ENCODE measurements around the gene LMTK2. TPM values are rescaled to one million over a fixed set of nuclear protein-coding genes. Genes with fewer than 3 reads are reported as not detected.

LMTK2 gene
- total RNA-seq, 1 experiment from 2014 or later: 26.8 TPM

DNA sequence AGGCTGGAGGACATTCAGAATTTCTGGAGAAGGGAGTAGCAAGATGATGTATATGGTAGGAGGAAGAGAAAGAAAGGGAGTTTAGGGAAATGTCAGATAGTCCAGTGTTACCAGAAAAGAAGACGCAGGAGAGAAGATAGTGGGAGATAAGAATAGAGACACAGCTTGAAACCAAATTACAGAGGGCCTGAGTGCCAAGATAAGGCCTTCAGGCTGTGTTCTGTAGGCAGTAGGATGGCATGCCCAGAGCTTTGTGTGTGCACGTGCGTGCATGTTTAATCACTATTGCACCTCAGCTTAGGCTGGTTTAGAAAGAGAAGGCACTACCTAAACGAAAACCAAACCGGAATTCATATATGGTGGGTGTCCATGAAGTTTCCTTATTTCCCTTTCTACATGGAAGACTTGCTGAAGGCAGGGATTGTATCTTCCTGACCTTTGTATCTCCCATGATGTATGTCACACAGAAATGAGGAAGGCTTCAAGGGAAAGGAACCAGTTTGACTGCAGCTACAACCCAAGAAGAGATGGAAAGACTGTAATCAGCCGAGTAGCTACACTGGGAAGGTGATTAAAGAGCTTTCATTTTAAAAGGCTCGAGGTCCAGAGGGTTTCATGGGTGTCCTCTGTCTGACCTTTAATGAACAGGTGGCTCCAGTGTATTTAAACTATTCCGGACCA, 68.7 kb downstream of the LMTK2 start:
- DNase-seq (ENCODE audit: low spot score): no peak

DNA sequence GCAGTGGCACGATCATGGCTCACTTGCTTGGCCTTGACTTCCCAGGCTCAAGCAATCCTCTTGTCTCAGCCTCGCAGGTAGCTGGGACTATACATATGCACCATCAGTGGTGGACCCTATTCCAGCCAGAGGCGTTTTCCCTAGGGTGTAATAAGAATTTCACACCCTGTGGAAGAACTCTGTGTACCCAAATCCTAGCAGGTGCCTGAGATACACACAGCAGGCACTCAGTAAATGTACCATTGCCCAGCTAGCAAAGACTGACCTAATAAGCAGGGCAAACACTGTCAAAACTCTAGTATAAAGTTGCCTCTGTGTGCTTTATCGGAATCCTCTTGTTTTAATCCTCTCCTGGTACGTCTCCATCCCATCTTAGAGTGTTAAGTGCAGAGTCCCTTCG, 70.9 kb downstream of the LMTK2 start:
- no peak for DNase-seq (ENCODE audit: low spot score)

DNA sequence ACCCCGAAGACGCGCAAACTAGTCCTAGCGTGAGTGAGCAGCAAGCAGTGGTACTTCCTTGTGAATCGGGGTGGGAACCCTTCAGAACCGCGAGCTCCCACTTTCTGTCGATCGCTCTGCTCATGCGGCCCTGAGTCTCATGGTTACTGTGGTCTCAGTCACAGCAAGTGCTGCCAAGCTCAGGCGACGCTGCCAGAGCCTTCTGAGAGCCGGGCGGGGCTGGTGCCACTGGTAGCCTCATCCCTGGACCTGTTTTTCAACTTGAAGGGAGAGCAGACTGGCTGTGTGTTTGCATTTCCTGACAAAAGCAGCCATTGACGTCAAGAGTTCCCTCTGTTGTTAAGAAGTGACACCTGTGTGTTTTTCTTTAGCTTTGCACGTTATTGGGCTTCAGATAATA, 71.7 kb downstream of the LMTK2 start:
- DNase-seq (ENCODE audit: low spot score): peak; percentile 79

DNA sequence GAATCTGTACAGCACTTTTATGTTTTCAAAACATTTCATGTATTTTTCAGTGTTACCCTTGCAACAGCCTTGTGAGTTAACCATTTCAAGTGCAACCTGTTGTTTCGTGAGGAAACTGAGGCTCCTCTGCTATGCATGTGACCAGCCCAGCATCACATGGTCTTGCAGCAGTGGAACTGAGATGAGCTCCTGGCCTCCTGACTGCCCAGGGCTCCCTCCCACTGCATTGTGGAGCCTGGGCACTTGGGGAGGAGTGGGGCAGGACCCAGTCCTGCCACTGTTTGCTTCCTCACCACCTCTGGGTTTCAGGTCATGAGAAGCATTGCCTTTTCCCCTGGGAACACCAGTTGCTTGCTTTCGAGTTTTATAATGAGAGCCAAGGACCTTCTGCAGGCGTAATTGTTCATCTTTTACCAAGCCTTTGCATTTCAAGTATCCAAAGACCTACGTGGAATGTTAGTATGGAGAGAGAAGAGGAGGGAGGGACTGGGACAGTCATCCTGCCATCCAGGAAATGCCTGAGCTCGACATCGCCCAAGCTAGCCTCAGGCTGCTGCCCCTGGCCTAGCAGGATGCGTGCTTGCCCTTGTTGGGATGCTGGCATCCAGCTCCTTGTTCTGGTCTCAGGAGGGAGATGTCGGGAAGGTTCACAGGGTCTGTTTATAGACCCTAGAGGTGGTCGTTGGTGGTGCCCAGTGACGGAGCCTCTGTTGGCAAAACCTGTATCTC, 72.3 kb downstream of the LMTK2 start:
- no peak for DNase-seq (ENCODE audit: low spot score)

DNA sequence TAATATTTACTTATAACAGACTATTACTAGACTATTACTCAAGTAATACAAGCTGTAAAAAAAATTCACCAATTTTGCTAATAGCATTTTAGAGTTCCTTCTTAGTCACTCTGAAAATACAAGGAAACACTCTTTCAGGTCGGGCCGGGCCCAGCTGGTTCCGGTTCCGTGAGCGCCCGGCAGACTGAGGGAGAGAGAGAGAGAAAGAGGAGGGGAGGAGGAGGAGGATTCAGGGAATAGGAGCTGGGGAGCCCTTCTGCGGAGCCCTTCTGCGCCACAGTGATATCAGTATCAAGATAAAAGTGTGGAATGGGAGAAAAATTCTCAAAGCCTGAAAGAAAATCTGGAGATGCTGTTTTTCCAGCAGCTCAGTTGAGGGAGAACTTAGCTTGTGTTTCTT, 74.1 kb downstream of the LMTK2 start:
- DNase-seq (ENCODE audit: low spot score): no peak

DNA sequence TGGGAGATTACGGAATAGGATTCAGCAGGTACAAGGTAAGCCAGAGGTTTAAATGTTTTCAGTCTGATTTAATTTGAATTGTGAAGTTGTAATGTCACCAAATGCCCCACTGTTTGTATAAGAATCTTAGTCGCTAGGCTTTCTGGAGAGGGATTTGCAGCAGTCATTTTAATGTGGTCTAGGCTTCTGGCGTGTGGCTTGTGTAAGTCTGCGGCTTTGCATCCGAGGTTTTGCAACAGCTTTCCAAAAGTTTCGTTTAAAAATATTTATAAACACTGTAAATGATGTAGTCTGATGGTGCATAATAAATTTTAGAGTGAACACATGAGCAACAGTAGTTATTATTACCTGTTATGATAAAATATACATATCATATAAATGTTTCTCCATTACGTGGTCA, 78.4 kb downstream of the LMTK2 start:
- no peak for DNase-seq (ENCODE audit: low spot score)

DNA sequence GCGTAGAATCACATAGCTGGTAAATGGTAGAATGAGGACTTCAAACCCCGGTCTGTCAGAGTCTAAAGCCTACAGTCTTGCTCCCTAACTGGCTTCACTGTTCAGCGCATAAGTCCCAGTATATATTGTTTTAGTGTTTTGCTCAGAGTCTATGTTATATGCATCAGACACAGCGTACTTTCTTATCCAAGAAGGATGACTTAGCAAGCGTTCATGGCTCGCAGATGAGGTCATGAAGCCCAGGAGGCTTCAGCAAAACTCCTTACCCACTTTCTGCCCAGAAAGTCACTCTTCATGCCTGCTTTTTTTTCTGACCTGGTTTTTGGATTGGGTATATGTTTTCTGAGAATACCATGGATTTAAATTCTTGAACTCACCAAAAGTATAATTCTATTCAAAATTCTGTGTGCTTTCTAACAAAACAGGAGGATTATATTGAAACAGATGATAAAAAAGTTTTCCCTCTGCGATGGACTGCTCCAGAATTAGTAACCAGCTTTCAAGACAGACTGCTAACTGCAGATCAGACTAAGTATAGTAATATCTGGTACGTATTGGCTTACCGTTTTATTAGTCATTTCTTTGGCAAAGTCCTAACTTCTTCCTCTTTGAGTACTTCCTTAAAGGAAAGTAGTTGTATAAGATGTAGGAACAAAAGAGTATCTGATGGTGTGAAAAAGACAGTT, 79.9 kb downstream of the LMTK2 start:
- DNase-seq (ENCODE audit: low spot score): no peak

DNA sequence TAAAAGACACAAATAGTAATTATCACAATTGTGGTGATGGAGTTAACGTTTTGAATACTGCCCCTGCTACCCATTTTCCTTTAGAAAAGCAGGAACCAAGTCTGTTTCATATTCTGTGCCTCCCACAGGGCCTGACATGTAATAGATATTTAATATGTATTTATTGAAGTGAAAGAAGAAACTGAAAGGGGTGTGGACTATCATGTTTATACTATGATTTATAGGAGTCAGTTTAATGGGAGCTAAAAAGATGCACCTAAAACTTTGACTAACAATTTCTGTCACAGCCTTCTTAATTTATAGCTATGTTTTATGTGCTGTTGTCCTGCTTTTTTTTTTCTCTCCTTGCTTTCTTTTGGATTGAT, 80.5 kb downstream of the LMTK2 start:
- no peak for DNase-seq (ENCODE audit: low spot score)

DNA sequence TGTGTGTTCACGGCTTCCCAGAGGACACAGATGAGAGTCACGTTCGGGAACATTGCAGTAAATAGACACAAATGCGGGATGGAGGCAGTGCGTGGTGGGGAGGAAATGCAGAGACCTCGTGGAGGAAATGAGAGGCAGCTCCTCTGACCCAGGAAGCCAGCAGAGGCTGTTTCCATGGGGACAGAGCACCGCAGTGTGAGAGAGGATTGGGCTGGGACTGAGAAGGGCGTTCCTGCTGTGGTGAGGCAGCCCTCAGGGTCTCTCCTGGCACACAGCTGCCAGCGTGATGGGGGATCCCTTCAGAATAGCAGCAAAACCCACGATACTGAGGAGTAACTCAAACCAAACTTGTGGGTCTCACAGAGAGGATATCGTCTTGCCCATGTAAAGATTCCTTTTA, 82.9 kb downstream of the LMTK2 start:
- DNase-seq (ENCODE audit: low spot score): no peak

DNA sequence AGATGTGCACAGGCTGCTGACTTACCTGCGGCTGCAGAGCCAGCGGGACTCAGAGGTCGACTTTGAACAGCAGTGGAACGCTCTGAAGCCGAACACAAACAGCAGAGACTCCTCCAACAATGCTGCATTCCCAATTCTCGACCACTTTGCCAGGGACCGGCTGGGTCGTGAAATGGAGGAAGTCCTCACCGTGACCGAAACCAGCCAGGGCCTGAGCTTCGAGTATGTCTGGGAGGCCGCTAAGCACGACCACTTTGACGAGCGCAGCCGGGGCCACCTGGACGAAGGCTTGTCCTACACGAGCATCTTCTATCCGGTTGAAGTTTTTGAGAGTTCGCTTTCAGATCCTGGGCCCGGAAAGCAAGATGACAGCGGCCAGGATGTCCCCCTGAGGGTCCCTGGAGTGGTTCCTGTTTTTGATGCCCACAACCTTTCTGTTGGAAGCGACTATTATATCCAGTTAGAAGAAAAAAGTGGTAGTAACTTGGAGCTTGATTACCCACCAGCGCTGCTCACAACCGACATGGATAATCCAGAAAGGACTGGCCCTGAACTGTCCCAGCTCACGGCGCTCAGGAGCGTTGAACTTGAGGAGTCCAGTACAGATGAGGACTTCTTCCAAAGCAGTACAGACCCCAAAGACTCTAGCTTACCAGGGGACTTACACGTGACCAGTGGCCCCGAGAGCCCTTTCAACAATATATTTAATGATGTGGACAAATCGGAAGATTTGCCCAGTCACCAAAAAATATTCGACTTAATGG, 85.2 kb downstream of the LMTK2 start:
- DNase-seq (ENCODE audit: low spot score): no peak

DNA sequence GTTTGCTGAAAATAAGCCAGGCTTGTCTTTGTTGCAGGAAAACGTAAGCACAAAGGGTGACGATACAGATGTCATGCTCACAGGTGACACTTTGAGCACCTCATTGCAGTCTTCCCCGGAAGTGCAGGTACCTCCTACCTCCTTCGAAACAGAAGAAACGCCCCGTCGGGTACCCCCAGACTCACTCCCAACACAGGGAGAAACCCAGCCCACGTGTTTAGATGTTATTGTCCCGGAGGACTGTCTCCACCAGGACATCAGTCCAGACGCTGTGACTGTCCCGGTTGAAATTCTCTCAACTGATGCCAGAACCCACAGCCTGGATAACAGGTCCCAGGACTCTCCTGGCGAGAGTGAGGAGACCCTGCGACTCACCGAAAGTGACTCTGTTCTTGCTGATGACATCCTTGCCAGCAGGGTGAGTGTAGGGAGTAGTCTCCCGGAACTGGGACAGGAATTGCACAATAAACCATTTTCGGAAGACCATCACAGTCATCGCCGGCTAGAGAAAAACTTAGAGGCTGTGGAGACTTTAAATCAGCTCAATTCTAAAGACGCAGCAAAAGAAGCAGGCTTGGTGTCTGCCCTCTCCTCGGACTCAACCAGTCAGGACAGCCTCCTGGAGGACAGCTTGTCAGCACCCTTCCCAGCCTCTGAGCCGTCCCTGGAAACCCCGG, 86.3 kb downstream of the LMTK2 start:
- DNase-seq (ENCODE audit: low spot score): no peak

DNA sequence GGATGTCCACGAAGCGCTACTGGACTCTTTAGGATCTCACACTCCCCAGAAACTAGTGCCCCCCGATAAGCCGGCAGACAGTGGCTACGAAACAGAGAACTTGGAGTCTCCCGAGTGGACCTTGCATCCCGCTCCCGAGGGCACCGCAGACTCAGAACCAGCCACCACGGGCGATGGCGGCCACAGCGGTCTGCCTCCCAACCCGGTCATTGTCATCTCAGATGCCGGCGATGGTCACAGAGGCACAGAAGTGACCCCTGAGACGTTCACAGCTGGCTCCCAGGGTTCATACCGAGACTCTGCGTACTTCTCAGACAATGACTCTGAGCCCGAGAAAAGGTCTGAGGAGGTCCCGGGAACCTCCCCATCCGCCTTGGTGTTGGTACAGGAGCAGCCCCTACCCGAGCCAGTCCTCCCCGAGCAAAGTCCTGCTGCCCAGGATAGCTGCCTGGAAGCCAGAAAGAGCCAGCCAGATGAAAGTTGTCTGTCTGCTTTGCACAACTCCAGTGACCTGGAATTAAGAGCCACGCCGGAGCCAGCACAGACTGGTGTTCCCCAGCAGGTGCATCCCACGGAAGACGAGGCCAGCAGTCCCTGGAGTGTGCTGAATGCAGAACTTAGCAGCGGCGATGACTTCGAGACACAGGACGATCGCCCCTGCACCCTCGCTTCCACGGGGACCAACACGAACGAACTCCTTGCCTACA, 87.0 kb downstream of the LMTK2 start:
- DNase-seq (ENCODE audit: low spot score): no peak

DNA sequence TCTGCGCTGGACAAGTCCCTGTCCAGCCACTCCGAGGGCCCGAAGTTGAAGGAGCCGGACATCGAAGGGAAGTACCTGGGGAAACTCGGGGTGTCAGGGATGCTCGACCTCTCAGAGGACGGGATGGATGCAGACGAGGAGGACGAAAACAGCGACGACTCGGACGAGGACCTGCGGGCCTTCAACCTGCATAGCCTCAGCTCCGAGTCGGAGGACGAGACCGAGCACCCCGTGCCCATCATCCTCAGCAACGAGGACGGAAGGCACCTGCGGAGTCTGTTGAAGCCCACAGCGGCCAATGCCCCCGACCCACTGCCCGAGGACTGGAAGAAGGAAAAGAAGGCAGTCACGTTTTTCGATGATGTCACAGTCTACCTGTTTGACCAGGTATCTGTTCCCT, 87.5 kb downstream of the LMTK2 start:
- no peak for DNase-seq (ENCODE audit: low spot score)

DNA sequence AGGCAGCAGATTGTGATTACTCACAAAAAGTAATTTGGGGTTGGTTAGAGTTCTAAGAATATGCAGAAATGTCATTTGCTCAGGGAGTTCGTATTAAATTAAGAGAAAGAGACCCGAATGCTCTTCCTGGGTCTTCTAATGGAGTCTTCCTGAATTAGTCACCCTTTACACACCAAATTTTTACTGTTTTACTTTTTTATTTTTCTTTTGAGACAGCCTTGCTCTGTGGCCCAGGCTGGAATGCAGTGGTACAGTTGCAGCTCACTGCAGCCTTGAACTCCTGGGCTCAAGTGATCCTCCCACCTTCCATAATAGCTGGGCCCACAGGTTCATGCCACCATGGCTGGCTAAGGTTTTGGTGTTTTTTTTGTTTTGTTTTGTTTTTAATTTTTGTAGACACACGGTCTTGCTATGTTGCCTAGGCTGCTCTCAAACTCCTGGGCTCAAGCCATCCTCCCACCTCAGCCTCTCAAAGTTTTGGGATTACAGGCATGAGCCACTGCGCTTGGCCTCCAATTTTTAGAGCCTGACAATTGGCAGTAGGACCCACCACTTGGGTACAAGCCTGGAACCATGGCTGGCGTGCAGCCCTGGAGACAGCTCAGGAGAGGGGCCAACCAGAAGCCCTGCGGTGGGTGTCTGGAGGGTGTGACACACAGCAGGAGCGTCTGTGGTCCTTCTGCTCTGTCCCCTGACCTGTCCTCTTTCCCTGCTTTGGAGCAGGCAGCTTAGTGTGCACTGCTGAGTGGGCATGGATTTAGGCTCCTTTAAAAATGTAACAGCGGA, 88.2 kb downstream of the LMTK2 start:
- no peak for DNase-seq (ENCODE audit: low spot score)

DNA sequence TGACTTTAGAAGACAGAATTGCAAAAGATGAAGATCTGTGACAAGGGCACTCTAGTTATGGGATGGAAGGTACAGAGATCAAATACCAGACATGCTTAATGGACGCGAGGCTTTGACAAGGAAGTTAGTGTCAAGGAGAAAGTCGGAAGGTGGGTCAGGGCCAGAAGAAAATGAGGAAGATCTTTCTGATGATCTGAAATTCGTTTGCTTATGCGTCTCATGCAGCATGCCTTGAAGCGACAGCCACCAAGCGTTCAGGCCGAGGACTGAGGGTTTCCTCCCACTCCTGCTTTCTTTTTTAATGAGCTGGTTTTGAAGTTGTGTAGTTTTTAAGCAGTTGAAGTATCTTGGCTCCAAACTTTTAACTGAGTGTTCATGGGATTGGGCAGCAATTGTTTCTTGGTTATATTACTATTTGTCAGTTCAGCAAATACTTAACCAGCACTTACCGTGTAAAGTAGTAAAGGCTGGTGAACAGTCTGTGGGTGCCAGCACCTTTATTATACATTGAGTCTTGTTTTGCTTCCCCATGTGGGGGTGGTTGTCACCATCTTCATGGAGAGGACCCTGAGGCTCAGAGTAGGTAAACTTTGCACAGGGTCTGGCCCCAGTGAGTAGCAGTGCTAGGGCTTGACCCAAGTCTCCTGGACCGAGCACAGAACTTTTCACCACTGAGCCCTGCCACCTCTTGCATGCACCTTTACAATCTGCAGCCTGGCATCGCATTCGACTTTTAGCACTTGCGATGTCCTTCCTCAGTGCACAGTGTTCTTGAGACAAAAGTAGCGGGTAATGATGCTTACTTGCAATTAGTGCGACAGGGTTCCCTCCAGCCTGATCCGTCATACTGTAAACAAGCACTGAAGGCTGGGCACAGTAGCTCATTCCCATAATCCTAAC, 90.3 kb downstream of the LMTK2 start:
- DNase-seq (ENCODE audit: low spot score): no peak

DNA sequence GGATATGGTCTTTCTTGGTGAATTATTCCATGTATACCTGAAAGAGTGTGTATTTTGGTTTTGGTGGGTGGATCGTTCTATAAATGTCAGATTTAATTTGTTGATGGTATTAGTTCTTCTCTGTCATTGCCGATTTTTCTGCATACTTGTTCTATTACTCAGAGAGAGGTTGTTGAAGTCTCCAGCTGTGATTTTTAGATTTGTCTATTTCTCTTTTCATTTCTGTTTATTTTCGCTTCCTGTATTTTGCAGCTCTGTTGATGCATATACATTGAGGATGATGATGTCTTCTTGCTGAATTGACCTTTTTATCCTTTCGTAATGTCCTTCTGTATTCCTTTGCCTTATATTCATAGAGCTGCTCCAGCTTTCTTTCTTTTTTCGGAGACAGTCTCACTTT, 92.5 kb downstream of the LMTK2 start:
- no peak for DNase-seq (ENCODE audit: low spot score)

DNA sequence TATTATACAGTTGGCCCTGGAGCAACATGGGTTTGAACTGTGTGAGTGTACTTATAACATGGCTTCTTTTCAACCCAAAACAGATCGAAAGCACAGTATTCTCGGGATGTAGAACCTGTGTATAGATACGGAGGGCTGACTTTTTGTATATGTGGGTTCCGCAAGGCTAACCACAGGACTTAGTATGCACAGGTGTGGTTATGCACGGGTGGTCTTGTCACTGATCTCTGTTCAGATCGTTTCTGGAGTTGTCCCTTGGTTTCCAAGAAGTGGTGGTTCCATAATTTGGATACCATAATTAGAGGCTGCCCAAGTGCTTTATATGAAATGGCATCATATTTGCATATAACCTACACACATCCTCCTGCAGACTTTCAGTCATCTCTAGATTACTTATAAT, 93.7 kb downstream of the LMTK2 start:
- no peak for DNase-seq (ENCODE audit: low spot score)

DNA sequence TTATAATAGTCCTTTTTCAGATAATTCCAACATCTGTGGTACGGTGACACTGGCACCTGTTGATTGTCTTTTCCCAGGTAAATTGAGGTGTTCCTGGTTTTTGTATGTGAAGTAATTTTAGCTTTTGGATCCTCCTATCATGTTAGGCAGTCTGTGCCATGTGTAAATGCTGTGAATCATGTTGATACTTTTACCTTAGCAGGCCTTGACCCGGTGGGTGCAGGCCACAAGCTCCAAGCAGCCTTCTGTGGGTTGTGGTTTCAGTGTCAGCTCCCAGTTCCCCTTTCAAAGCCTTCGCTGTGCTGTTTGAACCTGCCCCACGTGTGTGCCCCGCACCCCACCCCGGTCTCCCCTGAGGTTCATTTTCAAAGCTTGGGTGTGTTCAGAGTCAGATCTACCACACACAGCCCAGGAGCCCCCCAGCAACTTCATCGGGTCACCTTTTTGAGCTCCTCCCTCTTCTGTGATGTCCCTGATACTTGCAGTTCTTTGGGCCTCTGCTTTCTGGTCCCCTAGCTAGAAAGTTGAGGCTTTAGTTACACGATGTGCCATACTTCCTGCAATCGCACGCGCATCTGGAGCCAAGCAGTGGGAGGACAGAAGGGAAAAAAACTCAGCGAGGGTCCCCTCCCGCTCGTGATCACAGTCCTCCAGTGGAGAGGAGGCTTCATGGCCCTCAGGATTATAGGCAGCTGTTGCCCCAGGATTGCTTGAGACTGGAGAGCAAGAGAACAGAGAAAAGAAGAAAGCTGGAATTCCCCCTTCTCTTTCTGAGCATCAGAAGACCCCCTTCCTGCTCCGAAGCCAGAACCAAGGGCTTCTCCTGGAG, 95.9 kb downstream of the LMTK2 start:
- no peak for DNase-seq (ENCODE audit: low spot score)

All from HT-29 (cell line).